Coronary artery (tissue), 2 donors: ENCODE measurements around the gene BLACAT1.
"Not testable (repeated sequence)": the region's sequence is repeated elsewhere in the genome, so short reads cannot be mapped to it uniquely, and the experiment has no call there.

Experiments used
- DNase-seq: peaks from one replicate; pipeline ENCODE4 v3.0.0-alpha.2; 2017; ENCODE audit warnings: low spot score
- H3K27ac ChIP-seq, 2 donors: fragments of 200-600 bp; sonication (generic); one replicate each; pipeline ENCODE4 v1.5.1; 2016 to 2019
- H3K4me3 ChIP-seq: fragments of 200-600 bp; sonication (generic); 2 replicates; pipeline ENCODE4 v1.5.1; 2016; ENCODE audit warnings: mild to moderate bottlenecking, moderate library complexity
- TF ChIP-seq, protein P1 (sequence below): fragments of 200-600 bp; sonication (generic); IDR thresholded peaks from one replicate; pipeline ENCODE4 v1.5.1; 2019; ENCODE audit warnings: antibody characterized with exemption

The BLACAT1 gene

DNA sequence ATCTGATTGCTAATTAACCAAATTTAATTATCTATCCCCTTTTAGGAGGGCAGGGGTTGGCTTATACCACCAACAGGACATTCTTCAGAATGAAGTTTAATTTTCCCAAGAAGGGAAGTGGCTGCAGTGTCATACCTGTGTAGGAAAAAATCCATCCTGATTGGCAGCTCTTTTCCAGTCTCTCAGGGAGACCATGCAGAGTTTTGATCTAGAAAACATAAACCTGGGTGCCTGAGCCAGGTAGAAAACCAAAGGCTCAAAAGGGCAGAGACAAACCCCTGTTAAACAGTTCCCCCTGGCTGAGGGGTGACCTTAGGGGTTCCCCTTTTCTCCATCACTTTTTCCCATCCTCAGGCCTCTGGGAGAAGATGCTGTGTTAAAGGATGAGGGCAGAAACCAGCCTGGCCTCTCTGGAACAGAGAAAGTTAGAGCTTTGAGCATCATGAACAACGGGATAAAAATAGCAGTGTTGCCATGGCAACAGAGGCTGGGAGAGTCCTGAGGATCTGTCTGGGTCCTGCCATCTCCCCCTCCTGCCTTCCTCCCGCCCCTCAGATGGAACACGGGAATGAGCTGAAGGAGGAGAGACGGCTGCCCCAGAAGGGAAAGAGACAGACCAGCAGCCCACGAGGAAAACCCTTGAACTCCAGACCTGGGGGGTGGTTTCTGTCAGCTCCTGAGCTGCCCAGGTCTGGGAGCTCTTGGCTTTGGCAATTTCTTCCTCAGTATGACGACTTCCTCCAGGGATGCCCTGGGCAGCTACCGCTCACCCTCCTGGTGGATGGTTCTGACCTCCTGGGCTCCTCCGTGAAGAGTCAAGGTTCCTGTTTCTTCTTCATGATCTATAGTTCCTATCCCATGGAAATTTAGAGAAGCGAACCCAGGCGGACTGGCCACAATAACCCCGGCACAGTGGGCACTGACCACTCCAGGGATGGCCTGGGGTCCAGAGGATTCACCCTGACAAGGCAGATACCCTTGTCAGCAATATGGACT is 20.0 kb downstream of the BLACAT1 start:
- no peak overlapping the region for H3K4me3 ChIP-seq
- H3K27ac ChIP-seq: no peak overlapping the region
- TF ChIP-seq, protein P1, sequence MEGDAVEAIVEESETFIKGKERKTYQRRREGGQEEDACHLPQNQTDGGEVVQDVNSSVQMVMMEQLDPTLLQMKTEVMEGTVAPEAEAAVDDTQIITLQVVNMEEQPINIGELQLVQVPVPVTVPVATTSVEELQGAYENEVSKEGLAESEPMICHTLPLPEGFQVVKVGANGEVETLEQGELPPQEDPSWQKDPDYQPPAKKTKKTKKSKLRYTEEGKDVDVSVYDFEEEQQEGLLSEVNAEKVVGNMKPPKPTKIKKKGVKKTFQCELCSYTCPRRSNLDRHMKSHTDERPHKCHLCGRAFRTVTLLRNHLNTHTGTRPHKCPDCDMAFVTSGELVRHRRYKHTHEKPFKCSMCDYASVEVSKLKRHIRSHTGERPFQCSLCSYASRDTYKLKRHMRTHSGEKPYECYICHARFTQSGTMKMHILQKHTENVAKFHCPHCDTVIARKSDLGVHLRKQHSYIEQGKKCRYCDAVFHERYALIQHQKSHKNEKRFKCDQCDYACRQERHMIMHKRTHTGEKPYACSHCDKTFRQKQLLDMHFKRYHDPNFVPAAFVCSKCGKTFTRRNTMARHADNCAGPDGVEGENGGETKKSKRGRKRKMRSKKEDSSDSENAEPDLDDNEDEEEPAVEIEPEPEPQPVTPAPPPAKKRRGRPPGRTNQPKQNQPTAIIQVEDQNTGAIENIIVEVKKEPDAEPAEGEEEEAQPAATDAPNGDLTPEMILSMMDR: no peak
- no peak for DNase-seq

GRCh38 chr1:205434738-205435137 is 21.1 kb downstream of the BLACAT1 start:
- no peak overlapping the region for H3K4me3 ChIP-seq
- TF ChIP-seq, protein P1: no peak
- H3K27ac ChIP-seq: no peak overlapping the region
- DNase-seq: no peak

DNA sequence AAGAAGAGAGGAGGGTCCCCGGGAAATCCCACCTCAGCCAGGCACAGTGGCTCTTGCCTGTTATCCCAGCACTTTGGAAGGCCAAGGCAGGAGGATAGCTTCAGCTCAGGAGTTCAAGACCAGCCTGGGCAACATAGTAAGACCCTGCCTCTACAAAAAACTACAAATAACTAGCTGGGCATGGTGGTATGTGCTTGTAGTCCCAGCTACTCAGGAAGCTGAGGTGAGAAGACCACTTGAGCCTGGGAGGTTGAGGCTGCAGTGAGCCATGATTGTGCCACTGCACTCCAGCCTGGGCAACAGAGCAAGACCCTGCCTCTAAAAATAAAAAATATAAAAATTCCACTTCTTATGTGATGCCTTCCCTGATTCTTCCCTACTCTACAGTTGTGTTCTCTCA is 23.2 kb downstream of the BLACAT1 start:
- H3K27ac ChIP-seq, H3K4me3 ChIP-seq, DNase-seq: not testable (repeated sequence)

GRCh38 chr1:205432116-205432515 is 23.7 kb downstream of the BLACAT1 start:
- TF ChIP-seq, protein P1: no peak
- no peak overlapping the region for H3K4me3 ChIP-seq
- H3K27ac ChIP-seq: no peak overlapping the region
- DNase-seq: no peak

DNA sequence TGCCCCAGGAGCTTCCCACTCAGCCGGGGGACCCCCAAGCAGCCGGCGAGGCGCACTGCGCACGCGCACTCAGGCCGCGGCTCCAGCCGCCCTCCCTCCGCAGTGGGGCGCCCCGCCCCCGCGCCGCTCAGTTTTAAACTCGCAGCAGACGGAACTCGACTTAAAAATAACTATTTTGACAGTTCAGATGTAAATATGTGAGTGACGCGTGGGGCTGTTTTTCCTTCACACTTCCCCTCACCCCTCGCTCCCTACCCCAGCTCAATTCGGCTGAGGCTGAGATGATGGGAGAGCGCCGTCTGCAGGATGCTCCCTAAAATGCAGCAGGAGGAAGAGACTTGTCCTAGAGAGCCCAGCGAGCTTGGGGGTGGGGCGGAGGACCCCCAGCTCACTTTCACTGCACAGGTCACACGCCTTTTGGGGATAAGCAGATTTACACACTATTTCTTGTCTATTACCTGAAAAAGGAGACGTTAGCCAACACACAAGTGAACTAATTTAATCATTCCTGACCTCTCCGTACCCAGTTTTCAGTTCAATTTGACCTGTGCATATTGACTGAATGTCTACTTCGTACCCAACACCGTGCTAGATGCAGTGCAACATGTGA is 25.0 kb downstream of the BLACAT1 start:
- TF ChIP-seq, protein P1: peak; percentile 87
- H3K4me3 ChIP-seq: peak overlapping the region; percentile 74
- H3K27ac ChIP-seq: no peak overlapping the region
- DNase-seq: no peak

DNA sequence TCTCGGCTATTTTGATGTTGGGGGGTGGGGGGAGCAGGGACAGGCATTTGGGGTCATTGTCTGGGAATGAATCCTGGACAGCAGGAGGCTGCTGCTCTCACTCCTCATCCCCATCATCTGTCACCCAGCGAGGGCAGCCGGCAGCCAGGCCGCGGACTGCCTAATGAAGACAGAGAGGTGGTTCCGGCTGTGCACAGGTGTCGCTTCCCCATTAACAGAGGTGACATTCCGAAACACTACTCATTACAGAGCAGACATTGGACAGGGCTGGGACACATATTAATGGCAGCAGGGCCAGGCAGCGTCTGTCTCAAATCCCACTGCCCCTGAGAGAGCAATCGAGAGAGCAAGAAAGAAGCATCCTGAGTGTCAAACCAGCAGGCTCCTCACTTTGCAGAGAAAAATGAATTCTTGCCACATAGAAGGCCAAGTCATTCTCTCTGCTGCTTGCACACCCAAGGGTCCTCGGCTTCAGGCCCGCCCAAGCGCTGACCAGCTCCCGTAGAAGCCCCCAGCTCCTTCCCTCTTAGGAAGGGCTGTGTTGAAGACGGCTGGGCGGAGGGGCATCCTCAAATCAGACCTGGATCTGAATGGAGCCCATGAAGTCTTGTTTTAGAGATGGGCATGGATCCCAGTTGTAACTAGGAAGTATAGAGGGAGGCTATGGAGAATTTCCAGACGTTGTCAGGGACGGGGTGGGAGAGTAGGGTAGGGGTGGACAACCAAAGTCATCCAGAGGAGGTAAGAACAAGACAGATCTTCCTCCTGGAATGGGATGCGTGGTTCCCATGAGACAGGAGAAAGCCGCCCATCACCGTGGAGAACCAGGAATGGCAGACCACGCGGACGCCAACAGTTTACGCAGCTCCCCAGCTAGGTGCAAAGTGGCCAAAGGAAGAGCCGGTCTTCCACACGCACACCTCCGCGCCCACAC is 25.8 kb downstream of the BLACAT1 start:
- peak overlapping the region; percentile 74 for H3K4me3 ChIP-seq
- DNase-seq: no peak
- H3K27ac ChIP-seq: no peak overlapping the region
- TF ChIP-seq, protein P1: no peak
